Smooth muscle cell (in vitro differentiated cells): ENCODE data around the gene MCOLN2. TPM values are rescaled to one million over a fixed set of nuclear protein-coding genes. Genes with fewer than 3 reads are reported as not detected.
"Not testable (repeated sequence)": the region's sequence is repeated elsewhere in the genome, so short reads cannot be mapped to it uniquely, and the experiment has no call there.

Experiments
- DNase-seq: peaks from one replicate; lab custom pipeline; 2025; ENCODE audit not compliant: unreplicated experiment; lab: John Stamatoyannopoulos, UW
- H2AFZ ChIP-seq: fragments of 200-600 bp; sonication (generic); 2 replicates; pipeline ENCODE4 v1.6.0; 2016; ENCODE audit warnings: antibody characterized with exemption, low read depth, mild to moderate bottlenecking
- H3F3A ChIP-seq: fragments of 200-600 bp; sonication (generic); 2 replicates; pipeline ENCODE4 v1.6.0; 2017; ENCODE audit warnings: antibody characterized with exemption, low read depth
- H3K27ac ChIP-seq: fragments of 200-600 bp; sonication (generic); 2 replicates; pipeline ENCODE4 v1.5.1; 2016; ENCODE audit warnings: low read depth, mild to moderate bottlenecking
- H3K27me3 ChIP-seq: fragments of 200-600 bp; sonication (generic); 2 replicates; pipeline ENCODE4 v1.6.1; 2016; ENCODE audit warnings: low read depth, mild to moderate bottlenecking
- H3K36me3 ChIP-seq: fragments of 200-600 bp; sonication (generic); 2 replicates; pipeline ENCODE4 v1.5.1; 2016; ENCODE audit warnings: low read depth
- H3K4me1 ChIP-seq: fragments of 200-600 bp; sonication (generic); 2 replicates; pipeline ENCODE4 v1.5.1; 2016; ENCODE audit warnings: low read depth
- H3K4me2 ChIP-seq: fragments of 200-600 bp; sonication (generic); 2 replicates; pipeline ENCODE4 v1.6.0; 2016; ENCODE audit warnings: mild to moderate bottlenecking
- H3K4me3 ChIP-seq: fragments of 200-600 bp; sonication (generic); 2 replicates; pipeline ENCODE4 v1.5.1; 2016; ENCODE audit warnings: mild to moderate bottlenecking
- H3K79me2 ChIP-seq: fragments of 200-600 bp; sonication (generic); 2 replicates; pipeline ENCODE4 v1.6.0; 2016; ENCODE audit warnings: low read depth, mild to moderate bottlenecking
- H3K9ac ChIP-seq: fragments of 200-600 bp; sonication (generic); 2 replicates; pipeline ENCODE4 v1.6.0; 2016; ENCODE audit warnings: low read depth
- H3K9me3 ChIP-seq: fragments of 200-600 bp; sonication (generic); replicated peaks from 2 replicates; pipeline ENCODE4 v1.5.1; 2016; ENCODE audit warnings: low read depth
- H4K20me1 ChIP-seq: fragments of 200-600 bp; sonication (generic); 2 replicates; pipeline ENCODE4 v1.6.0; 2016; ENCODE audit warnings: low read depth
- CTCF ChIP-seq: fragments of 200-600 bp; sonication (generic); IDR thresholded peaks from 2 replicates; pipeline ENCODE4 v1.5.1; 2017; ENCODE audit warnings: borderline replicate concordance, mild to moderate bottlenecking, antibody characterized with exemption; ENCODE audit not compliant: insufficient read depth, poor library complexity, severe bottlenecking
- WGBS: methylation state at CpG from one replicate; pipeline ENCODE4 v1.1.7; 2016; ENCODE audit warnings: low lambda C conversion rate; 5-methylcytosine and 5-hydroxymethylcytosine counted together
- polyA plus RNA-seq: library from polyadenylated mRNA; unstranded; fragments of >200 nt; fragmentation: Nextera tagmentation; extraction: Ambion mirVana; gene quantifications from 2 replicates; pipeline ENCODE4 v1.2.1, GENCODE V29; 2016
- total RNA-seq: library from RNA; depleted of rRNA; stranded (reverse); fragments of >200 nt; gene quantifications from 2 replicates; pipeline ENCODE4 v1.2.3, GENCODE V29; 2014

Gene MCOLN2
- total and polyA plus RNA-seq, 2 experiments from 2014 or later = not detected

- no peaks in the 10 kb centered on the region for H3K9me3 ChIP-seq
- H3K9ac ChIP-seq = no peak overlapping the region
- DNase-seq = no peak
- H3K4me1 ChIP-seq = peaks cover 14% of the 10 kb centered on the region
- H3K36me3 ChIP-seq = no peaks in the 10 kb centered on the region
- H3K27ac ChIP-seq = no peak overlapping the region
- H3K79me2 ChIP-seq = no peaks in the 10 kb centered on the region
- H3K27me3 ChIP-seq = peaks cover 63% of the 10 kb centered on the region
- H3F3A ChIP-seq = no peaks in the 10 kb centered on the region
- no peak overlapping the region for H2AFZ ChIP-seq
- no peak overlapping the region for H3K4me2 ChIP-seq
- 87% methylated on average over 10 of the region's 10 CpGs for WGBS
- no peaks in the 10 kb centered on the region for H4K20me1 ChIP-seq
- no peak for TF ChIP-seq CTCF
- no peak overlapping the region for H3K4me3 ChIP-seq
Observed at GRCh38 chr1:84995484-84996334, 1.2 kb downstream of the MCOLN2 start.

GRCh38 chr1:84991097-84991920 is 5.6 kb downstream of the MCOLN2 start:
- Histone ChIP-seq H3K79me2 (no peaks in the 10 kb centered on the region), H3K4me1 (no peaks in the 10 kb centered on the region), H3K4me2 (no peak overlapping the region), H3K27ac (no peak overlapping the region), H3K4me3 (no peak overlapping the region), H2AFZ (no peak overlapping the region), H3K9me3 (no peaks in the 10 kb centered on the region), H3F3A (no peaks in the 10 kb centered on the region), H3K9ac (no peak overlapping the region), H4K20me1 (no peaks in the 10 kb centered on the region), H3K27me3 (peaks cover 20% of the 10 kb centered on the region), H3K36me3 (no peaks in the 10 kb centered on the region)
- TF ChIP-seq CTCF = no peak
- DNase-seq = no peak
- 73% methylated on average over 8 of the region's 8 CpGs for WGBS

- H4K20me1 ChIP-seq = no peaks in the 10 kb centered on the region
- no peaks in the 10 kb centered on the region for H3K79me2 ChIP-seq
- no peaks in the 10 kb centered on the region for H3K9me3 ChIP-seq
- H3K27ac ChIP-seq = no peak overlapping the region
- H3K36me3 ChIP-seq = no peaks in the 10 kb centered on the region
- H3K4me3 ChIP-seq = no peak overlapping the region
- no peaks in the 10 kb centered on the region for H3K4me1 ChIP-seq
- no peak for TF ChIP-seq CTCF
- WGBS = 81% methylated on average over 2 of the region's 2 CpGs
- no peak overlapping the region for H3K4me2 ChIP-seq
- H3K9ac ChIP-seq = no peak overlapping the region
- no peaks in the 10 kb centered on the region for H3K27me3 ChIP-seq
- no peak overlapping the region for H2AFZ ChIP-seq
- no peaks in the 10 kb centered on the region for H3F3A ChIP-seq
- no peak for DNase-seq
Observed at GRCh38 chr1:84988588-84988987, 8.3 kb downstream of the MCOLN2 start.

GRCh38 chr1:84986561-84986960 is 10.4 kb downstream of the MCOLN2 start:
- not testable (repeated sequence) for H2AFZ ChIP-seq, H3K36me3 ChIP-seq, H3K9ac ChIP-seq, H3K4me2 ChIP-seq, H3K4me1 ChIP-seq, DNase-seq, H3K4me3 ChIP-seq, H3K27me3 ChIP-seq, H3F3A ChIP-seq, H3K27ac ChIP-seq, H4K20me1 ChIP-seq, H3K79me2 ChIP-seq, H3K9me3 ChIP-seq
- WGBS = 82% methylated on average over 3 of the region's 3 CpGs
